ENCODE data around the gene RILPL1. TPM values are rescaled to one million over a fixed set of nuclear protein-coding genes. Genes with fewer than 3 reads are reported as not detected.
A peak's percentile ranks its signal among the peaks of the same experiment; 100 is the strongest.
"Not testable (repeated sequence)": the region's sequence is repeated elsewhere in the genome, so short reads cannot be mapped to it uniquely, and the experiment has no call there.

RILPL1 gene
- polyA plus RNA-seq, 4 donors: 1.1 to 5.5 (median 3.7) TPM

- H3K4me3 ChIP-seq (ENCODE audit: low read depth in 1 of 3, low read length in 3 of 3): no peak overlapping the region
- WGBS, 3 donors: 79 to 84% (median 84%) methylated on average over 20 of the region's 20 CpGs
- no peaks in the 10 kb centered on the region for H3K4me1 ChIP-seq (ENCODE audit: control insufficient read depth in 3 of 3, insufficient read depth in 2 of 3, low read depth in 1 of 3, low read length in 2 of 3)
- DNase-seq (no peak), FAIRE-seq (no peak)
- no peaks in the 10 kb centered on the region for H3K9me3 ChIP-seq (ENCODE audit: control insufficient read depth in 2 of 2, insufficient read depth in 1 of 2, low read depth in 1 of 2, low read length in 1 of 2)
- no peaks in the 10 kb centered on the region for H3K27me3 ChIP-seq (ENCODE audit: control insufficient read depth in 3 of 3, insufficient read depth in 3 of 3, low read length in 3 of 3)
- H3K36me3 ChIP-seq (ENCODE audit: control insufficient read depth in 3 of 3, insufficient read depth in 2 of 3, low read depth in 1 of 3, low read length in 3 of 3): peaks cover 0 to 10% (median 0%) of the 10 kb centered on the region in 3 donors
- H3K27ac ChIP-seq (ENCODE audit: low read depth in 1 of 3, low read length in 2 of 3): no peak overlapping the region
Observed at GRCh38 chr12:123488539-123489230, 44.8 kb downstream of the RILPL1 start.

- no peak for FAIRE-seq
- Histone ChIP-seq H3K9me3 (ENCODE audit: control insufficient read depth in 2 of 2, insufficient read depth in 1 of 2, low read depth in 1 of 2, low read length in 1 of 2) (no peaks in the 10 kb centered on the region), H3K36me3 (ENCODE audit: control insufficient read depth in 3 of 3, insufficient read depth in 2 of 3, low read depth in 1 of 3, low read length in 3 of 3) (peaks cover 0 to 17% (median 0%) of the 10 kb centered on the region in 3 donors), H3K27me3 (ENCODE audit: control insufficient read depth in 3 of 3, insufficient read depth in 3 of 3, low read length in 3 of 3) (no peaks in the 10 kb centered on the region), H3K4me1 (ENCODE audit: control insufficient read depth in 3 of 3, insufficient read depth in 2 of 3, low read depth in 1 of 3, low read length in 2 of 3) (no peaks in the 10 kb centered on the region), H3K4me3 (ENCODE audit: low read depth in 1 of 3, low read length in 3 of 3) (no peak overlapping the region), H3K27ac (ENCODE audit: low read depth in 1 of 3, low read length in 2 of 3) (no peak overlapping the region)
- no peak for DNase-seq
- 97 to 98% (median 97%) methylated on average over 6 of the region's 6 CpGs for WGBS, 3 donors
Observed at GRCh38 chr12:123487428-123487827, 46.1 kb downstream of the RILPL1 start.

- no peak for FAIRE-seq
- peaks cover 0 to 22% (median 0%) of the 10 kb centered on the region in 3 donors for H3K36me3 ChIP-seq (ENCODE audit: control insufficient read depth in 3 of 3, insufficient read depth in 2 of 3, low read depth in 1 of 3, low read length in 3 of 3)
Observed at GRCh38 chr12:123485756-123486155, 47.8 kb downstream of the RILPL1 start.

GRCh38 chr12:123483602-123484248 is 49.8 kb downstream of the RILPL1 start:
- Histone ChIP-seq H3K9me3 (ENCODE audit: control insufficient read depth in 2 of 2, insufficient read depth in 1 of 2, low read depth in 1 of 2, low read length in 1 of 2) (no peaks in the 10 kb centered on the region), H3K4me1 (ENCODE audit: control insufficient read depth in 3 of 3, insufficient read depth in 2 of 3, low read depth in 1 of 3, low read length in 2 of 3) (no peaks in the 10 kb centered on the region), H3K4me3 (ENCODE audit: low read depth in 1 of 3, low read length in 3 of 3) (no peak overlapping the region), H3K36me3 (ENCODE audit: control insufficient read depth in 3 of 3, insufficient read depth in 2 of 3, low read depth in 1 of 3, low read length in 3 of 3) (peaks cover 0 to 31% (median 0%) of the 10 kb centered on the region in 3 donors), H3K27me3 (ENCODE audit: control insufficient read depth in 3 of 3, insufficient read depth in 3 of 3, low read length in 3 of 3) (no peaks in the 10 kb centered on the region), H3K27ac (ENCODE audit: low read depth in 1 of 3, low read length in 2 of 3) (no peak overlapping the region)
- WGBS, 3 donors: 71 to 84% (median 74%) methylated on average over 18 of the region's 18 CpGs
- no peak for DNase-seq
- FAIRE-seq: no peak

More at GRCh38 chr12:123485756-123486155, 47.8 kb downstream of the RILPL1 start:
- Histone ChIP-seq H3K4me3 (ENCODE audit: low read depth in 1 of 3, low read length in 3 of 3) (no peak overlapping the region), H3K9me3 (ENCODE audit: control insufficient read depth in 2 of 2, insufficient read depth in 1 of 2, low read depth in 1 of 2, low read length in 1 of 2) (no peaks in the 10 kb centered on the region), H3K27me3 (ENCODE audit: control insufficient read depth in 3 of 3, insufficient read depth in 3 of 3, low read length in 3 of 3) (no peaks in the 10 kb centered on the region), H3K4me1 (ENCODE audit: control insufficient read depth in 3 of 3, insufficient read depth in 2 of 3, low read depth in 1 of 3, low read length in 2 of 3) (no peaks in the 10 kb centered on the region), H3K27ac (ENCODE audit: low read depth in 1 of 3, low read length in 2 of 3) (no peak overlapping the region)
- 85 to 96% (median 86%) methylated on average over 14 of the region's 14 CpGs for WGBS, 3 donors
- DNase-seq: no peak

- Histone ChIP-seq H3K27me3 (ENCODE audit: control insufficient read depth in 3 of 3, insufficient read depth in 3 of 3, low read length in 3 of 3) (no peaks in the 10 kb centered on the region), H3K27ac (ENCODE audit: low read depth in 1 of 3, low read length in 2 of 3) (no peak overlapping the region), H3K4me3 (ENCODE audit: low read depth in 1 of 3, low read length in 3 of 3) (no peak overlapping the region), H3K36me3 (ENCODE audit: control insufficient read depth in 3 of 3, insufficient read depth in 2 of 3, low read depth in 1 of 3, low read length in 3 of 3) (peaks cover 0 to 36% (median 0%) of the 10 kb centered on the region in 3 donors), H3K9me3 (ENCODE audit: control insufficient read depth in 2 of 2, insufficient read depth in 1 of 2, low read depth in 1 of 2, low read length in 1 of 2) (no peaks in the 10 kb centered on the region), H3K4me1 (ENCODE audit: control insufficient read depth in 3 of 3, insufficient read depth in 2 of 3, low read depth in 1 of 3, low read length in 2 of 3) (no peaks in the 10 kb centered on the region)
- no peak for DNase-seq
- FAIRE-seq: no peak
- WGBS, 3 donors: 79 to 89% (median 81%) methylated on average over 6 of the region's 6 CpGs
Observed at GRCh38 chr12:123482876-123483275, 50.6 kb downstream of the RILPL1 start.

GRCh38 chr12:123481251-123481650 is 52.3 kb downstream of the RILPL1 start:
- H3K36me3 ChIP-seq (ENCODE audit: control insufficient read depth in 3 of 3, insufficient read depth in 2 of 3, low read depth in 1 of 3, low read length in 3 of 3): peaks cover 0 to 47% (median 0%) of the 10 kb centered on the region in 3 donors

GRCh38 chr12:123479442-123480180 is 53.9 kb downstream of the RILPL1 start:
- FAIRE-seq (no peak), DNase-seq (peak in 1 of 2 donors; percentile 27)
- Histone ChIP-seq H3K36me3 (ENCODE audit: control insufficient read depth in 3 of 3, insufficient read depth in 2 of 3, low read depth in 1 of 3, low read length in 3 of 3) (peaks cover 0 to 45% (median 0%) of the 10 kb centered on the region in 3 donors), H3K4me3 (ENCODE audit: low read depth in 1 of 3, low read length in 3 of 3) (no peak overlapping the region), H3K9me3 (ENCODE audit: control insufficient read depth in 2 of 2, insufficient read depth in 1 of 2, low read depth in 1 of 2, low read length in 1 of 2) (no peaks in the 10 kb centered on the region), H3K27me3 (ENCODE audit: control insufficient read depth in 3 of 3, insufficient read depth in 3 of 3, low read length in 3 of 3) (no peaks in the 10 kb centered on the region), H3K4me1 (ENCODE audit: control insufficient read depth in 3 of 3, insufficient read depth in 2 of 3, low read depth in 1 of 3, low read length in 2 of 3) (no peaks in the 10 kb centered on the region), H3K27ac (ENCODE audit: low read depth in 1 of 3, low read length in 2 of 3) (no peak overlapping the region)
- WGBS, 3 donors: 63 to 72% (median 68%) methylated on average over 14 of the region's 14 CpGs

More at GRCh38 chr12:123481251-123481650, 52.3 kb downstream of the RILPL1 start:
- H3K4me1 ChIP-seq (ENCODE audit: control insufficient read depth in 3 of 3, insufficient read depth in 2 of 3, low read depth in 1 of 3, low read length in 2 of 3); H3K27me3 ChIP-seq (ENCODE audit: control insufficient read depth in 3 of 3, insufficient read depth in 3 of 3, low read length in 3 of 3); H3K9me3 ChIP-seq (ENCODE audit: control insufficient read depth in 2 of 2, insufficient read depth in 1 of 2, low read depth in 1 of 2, low read length in 1 of 2); H3K27ac ChIP-seq (ENCODE audit: low read depth in 1 of 3, low read length in 2 of 3); FAIRE-seq; DNase-seq; H3K4me3 ChIP-seq (ENCODE audit: low read depth in 1 of 3, low read length in 3 of 3): not testable (repeated sequence)
- WGBS, 3 donors: 89 to 93% (median 93%) methylated on average over 4 to 5 of the region's 5 CpGs

GRCh38 chr12:123478762-123479161 is 54.8 kb downstream of the RILPL1 start:
- Histone ChIP-seq H3K4me3 (ENCODE audit: low read depth in 1 of 3, low read length in 3 of 3) (no peak overlapping the region), H3K9me3 (ENCODE audit: control insufficient read depth in 2 of 2, insufficient read depth in 1 of 2, low read depth in 1 of 2, low read length in 1 of 2) (no peaks in the 10 kb centered on the region), H3K4me1 (ENCODE audit: control insufficient read depth in 3 of 3, insufficient read depth in 2 of 3, low read depth in 1 of 3, low read length in 2 of 3) (no peaks in the 10 kb centered on the region), H3K27ac (ENCODE audit: low read depth in 1 of 3, low read length in 2 of 3) (no peak overlapping the region), H3K27me3 (ENCODE audit: control insufficient read depth in 3 of 3, insufficient read depth in 3 of 3, low read length in 3 of 3) (no peaks in the 10 kb centered on the region), H3K36me3 (ENCODE audit: control insufficient read depth in 3 of 3, insufficient read depth in 2 of 3, low read depth in 1 of 3, low read length in 3 of 3) (peaks cover 0 to 46% (median 0%) of the 10 kb centered on the region in 3 donors)
- DNase-seq (no peak), FAIRE-seq (no peak)
- WGBS, 3 donors: 85 to 92% (median 90%) methylated on average over 10 of the region's 10 CpGs
